NT2/D1 (cell line): ENCODE results near the gene ICA1.

Source experiments
- YY1 ChIP-seq: IDR thresholded peaks from 2 replicates; pipeline ENCODE4 v1.6.1; 2011; ENCODE audit not compliant: insufficient read length, insufficient read depth
- ZNF274 ChIP-seq: IDR thresholded peaks from 2 replicates; pipeline ENCODE4 v1.6.1; 2011; ENCODE audit warnings: mild to moderate bottlenecking, low read depth, low read length

- TF ChIP-seq ZNF274 (no peak), YY1 (no peak)
These were observed 106.1 kb downstream of the ICA1 start for GRCh38 chr7:8155836-8156235.
